Fibroblast of lung (primary cell): ENCODE data around the gene UGT3A2. TPM values are rescaled to one million over a fixed set of nuclear protein-coding genes. Genes with fewer than 3 reads are reported as not detected.

ENCODE experiments used
- DNase-seq, 2 donors: peaks; one replicate each; pipeline versions ENCODE4 v3.0.0 to v3.0.0-alpha.2; 2010; ENCODE audit warnings: low read depth in 2 of 2
- H2AFZ ChIP-seq: 2 replicates; pipeline ENCODE4 v1.5.1; 2012; ENCODE audit warnings: low read length, control low read depth, inconsistent platforms
- H3K27ac ChIP-seq: 2 replicates; pipeline ENCODE4 v1.5.1; 2011; ENCODE audit warnings: low read length, control low read depth; ENCODE audit not compliant: insufficient read depth
- H3K27me3 ChIP-seq: 2 replicates; pipeline ENCODE4 v1.5.1; 2011; ENCODE audit warnings: mild to moderate bottlenecking, low read length; ENCODE audit not compliant: control insufficient read depth, insufficient read depth
- H3K36me3 ChIP-seq: 2 replicates; pipeline ENCODE4 v1.5.1; 2011; ENCODE audit warnings: low read length; ENCODE audit not compliant: control insufficient read depth, insufficient read depth
- H3K4me1 ChIP-seq: 2 replicates; pipeline ENCODE4 v1.5.1; 2011; ENCODE audit warnings: low read length; ENCODE audit not compliant: control insufficient read depth, insufficient read depth; ENCODE audit errors: extremely low read depth
- H3K4me2 ChIP-seq: 2 replicates; pipeline ENCODE4 v1.5.1; 2011; ENCODE audit warnings: low read length, control low read depth; ENCODE audit not compliant: insufficient read depth; ENCODE audit errors: extremely low read depth
- H3K4me3 ChIP-seq, 4 experiments: fragments of 200-600 bp in 1 of 4; sonication (generic) in 1 of 4; replicated peaks in 1 of 4; 2 replicates each; pipeline ENCODE4 v1.5.1; 2011 to 2016; ENCODE audit warnings: low read length in 4 of 4, low read depth in 3 of 4, mild to moderate bottlenecking in 3 of 4, control low read depth in 2 of 4, inconsistent platforms in 1 of 4, mixed read lengths in 1 of 4; ENCODE audit not compliant: insufficient read depth in 1 of 4; ENCODE audit errors: control extremely low read depth in 1 of 4
- H3K79me2 ChIP-seq: 2 replicates; pipeline ENCODE4 v1.5.1; 2012; ENCODE audit warnings: mild to moderate bottlenecking, low read length, inconsistent platforms; ENCODE audit not compliant: control insufficient read depth, insufficient read depth
- H3K9ac ChIP-seq: 2 replicates; pipeline ENCODE4 v1.5.1; 2011; ENCODE audit warnings: mild to moderate bottlenecking, low read length, control low read depth; ENCODE audit not compliant: insufficient read depth
- H3K9me3 ChIP-seq: 2 replicates; pipeline ENCODE4 v1.5.1; 2012; ENCODE audit warnings: low read depth, low read length; ENCODE audit not compliant: control insufficient read depth, insufficient read depth
- H4K20me1 ChIP-seq: 2 replicates; pipeline ENCODE4 v1.5.1; 2011; ENCODE audit warnings: low read length; ENCODE audit not compliant: control insufficient read depth, insufficient read depth; ENCODE audit errors: extremely low read depth
- CTCF ChIP-seq, 2 donors: IDR thresholded peaks in 1 of 2; conservative IDR thresholded peaks in 1 of 2; 1 replicate in 1 of 2; 2 replicates in 1 of 2; pipeline ENCODE4 v1.5.1; 2011 to 2012; ENCODE audit warnings: low read length in 2 of 2, control low read depth in 1 of 2, inconsistent platforms in 1 of 2, low read depth in 1 of 2, mild to moderate bottlenecking in 1 of 2
- EZH2 ChIP-seq: IDR thresholded peaks from 2 replicates; pipeline ENCODE4 v1.5.1; 2012; ENCODE audit warnings: low read length, control low read depth, mild to moderate bottlenecking; ENCODE audit errors: missing control alignments
- polyA plus RNA-seq, 2 donors: library from polyadenylated mRNA; depleted of rRNA in 1 of 2; stranded (reverse) in 1 of 2; unstranded in 1 of 2; fragments of >200 nt; gene quantifications; 2 replicates each; pipeline ENCODE4 v1.2.1, GENCODE V29; 2011 to 2012; ENCODE audit warnings: missing spikeins in 1 of 2
- total RNA-seq: library from RNA; depleted of rRNA; stranded (reverse); fragments of >200 nt; gene quantifications from 2 replicates; pipeline ENCODE4 v1.2.1, GENCODE V29; 2014

The UGT3A2 gene
- total and polyA plus RNA-seq, 2 donors (not counting 1 experiment from before 2014, with no cell fraction given): not detected

GRCh38 chr5:36055984-36056383, 10.7 kb downstream of the UGT3A2 start:
- no peak for DNase-seq
- no peaks in the 10 kb centered on the region for H3K79me2 ChIP-seq
- H4K20me1 ChIP-seq: no peaks in the 10 kb centered on the region
- no peaks in the 10 kb centered on the region for H3K27me3 ChIP-seq
- no peak overlapping the region for H2AFZ ChIP-seq
- H3K4me2 ChIP-seq: no peak overlapping the region
- no peaks in the 10 kb centered on the region for H3K4me1 ChIP-seq
- TF ChIP-seq CTCF (conservative IDR thresholded peaks at IDR 0.05 in 1 of 2, IDR thresholded peaks at IDR 0.05 in 1 of 2; ENCODE audit: low read depth in 1 of 2, low read length in 2 of 2) (no peak), EZH2 (no peak)
- H3K36me3 ChIP-seq: no peaks in the 10 kb centered on the region
- H3K27ac ChIP-seq: no peak overlapping the region
- no peak overlapping the region for H3K9ac ChIP-seq
- no peak overlapping the region for H3K4me3 ChIP-seq
- H3K9me3 ChIP-seq: no peaks in the 10 kb centered on the region

DNA sequence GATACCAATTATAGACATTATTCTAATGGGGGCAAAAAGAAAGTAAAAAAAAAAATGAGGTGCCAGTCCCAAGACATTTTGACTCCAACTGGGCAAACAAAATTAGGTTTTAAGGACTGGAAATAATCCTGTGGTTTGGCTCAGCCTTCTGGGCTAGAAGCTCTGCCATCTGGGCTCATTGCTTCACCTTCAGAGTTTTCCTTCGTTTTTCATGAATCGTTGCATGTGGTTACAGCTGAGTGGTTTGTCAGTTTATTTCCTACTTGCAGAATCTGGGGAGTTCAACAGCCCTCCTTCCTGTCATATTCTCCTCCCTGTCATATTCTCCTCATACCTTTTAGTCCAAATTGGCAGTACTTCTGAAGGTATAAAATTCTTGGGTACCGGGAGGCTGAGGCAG, 12.0 kb downstream of the UGT3A2 start:
- no peaks in the 10 kb centered on the region for H3K79me2 ChIP-seq
- no peaks in the 10 kb centered on the region for H3K4me1 ChIP-seq
- H3K36me3 ChIP-seq: no peaks in the 10 kb centered on the region
- H3K27ac ChIP-seq: no peak overlapping the region
- no peaks in the 10 kb centered on the region for H4K20me1 ChIP-seq
- TF ChIP-seq CTCF (conservative IDR thresholded peaks at IDR 0.05 in 1 of 2, IDR thresholded peaks at IDR 0.05 in 1 of 2; ENCODE audit: low read depth in 1 of 2, low read length in 2 of 2) (no peak), EZH2 (no peak)
- no peak overlapping the region for H3K9ac ChIP-seq
- no peak overlapping the region for H3K4me3 ChIP-seq
- H3K4me2 ChIP-seq: no peak overlapping the region
- no peak for DNase-seq
- no peaks in the 10 kb centered on the region for H3K9me3 ChIP-seq
- no peak overlapping the region for H2AFZ ChIP-seq
- H3K27me3 ChIP-seq: no peaks in the 10 kb centered on the region

GRCh38 chr5:36052538-36052937, 14.1 kb downstream of the UGT3A2 start:
- H3K79me2 ChIP-seq: no peaks in the 10 kb centered on the region
- H3K27ac ChIP-seq: no peak overlapping the region
- no peak overlapping the region for H2AFZ ChIP-seq
- no peak for DNase-seq
- no peaks in the 10 kb centered on the region for H3K9me3 ChIP-seq
- TF ChIP-seq EZH2 (no peak), CTCF (conservative IDR thresholded peaks at IDR 0.05 in 1 of 2, IDR thresholded peaks at IDR 0.05 in 1 of 2; ENCODE audit: low read depth in 1 of 2, low read length in 2 of 2) (no peak)
- no peaks in the 10 kb centered on the region for H3K36me3 ChIP-seq
- no peak overlapping the region for H3K9ac ChIP-seq
- no peaks in the 10 kb centered on the region for H4K20me1 ChIP-seq
- no peaks in the 10 kb centered on the region for H3K4me1 ChIP-seq
- no peak overlapping the region for H3K4me3 ChIP-seq
- no peak overlapping the region for H3K4me2 ChIP-seq
- H3K27me3 ChIP-seq: no peaks in the 10 kb centered on the region
